GM21528 (cell line): ENCODE results near the gene MAFG.
"Not testable (repeated sequence)": the region's sequence is repeated elsewhere in the genome, so short reads cannot be mapped to it uniquely, and the experiment has no call there.

ENCODE experiments used
- ATAC-seq: cut with Tn5 transposase; IDR thresholded peaks from one replicate; pipeline ENCODE4 v1.9.1; 2021; ENCODE audit warnings: mild to moderate bottlenecking, moderate library complexity; ENCODE audit not compliant: unreplicated experiment, low FRiP score

Gene MAFG

DNA sequence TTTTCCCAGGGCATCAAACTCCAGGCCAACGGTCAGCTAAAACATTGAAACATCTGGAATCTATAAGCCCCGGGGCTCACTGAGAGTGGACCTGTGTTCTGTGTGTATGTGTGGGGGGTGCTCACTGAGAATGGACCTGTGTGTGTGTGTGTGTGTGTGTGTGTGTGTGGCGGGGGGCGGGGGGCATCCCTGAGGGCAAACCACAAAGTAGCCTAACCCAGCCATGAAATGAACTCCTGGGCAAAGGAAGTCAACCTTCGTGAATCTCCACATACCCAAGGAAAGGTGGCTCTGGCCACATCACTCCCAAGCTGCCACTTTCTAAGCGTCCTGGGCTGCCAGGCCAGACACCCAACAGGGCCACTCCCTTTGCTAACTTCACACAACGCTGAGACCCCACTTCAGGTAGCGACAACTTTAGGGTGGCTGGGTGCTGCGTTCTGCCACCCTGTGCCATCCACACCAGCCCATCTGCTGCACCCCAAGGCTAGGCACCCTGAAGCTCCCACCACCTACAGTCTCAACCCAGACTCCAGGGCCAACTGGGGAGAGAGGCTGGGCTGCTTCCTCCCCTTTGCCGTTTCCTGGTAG is 1.6 kb downstream of the MAFG start:
- no peak for ATAC-seq

DNA sequence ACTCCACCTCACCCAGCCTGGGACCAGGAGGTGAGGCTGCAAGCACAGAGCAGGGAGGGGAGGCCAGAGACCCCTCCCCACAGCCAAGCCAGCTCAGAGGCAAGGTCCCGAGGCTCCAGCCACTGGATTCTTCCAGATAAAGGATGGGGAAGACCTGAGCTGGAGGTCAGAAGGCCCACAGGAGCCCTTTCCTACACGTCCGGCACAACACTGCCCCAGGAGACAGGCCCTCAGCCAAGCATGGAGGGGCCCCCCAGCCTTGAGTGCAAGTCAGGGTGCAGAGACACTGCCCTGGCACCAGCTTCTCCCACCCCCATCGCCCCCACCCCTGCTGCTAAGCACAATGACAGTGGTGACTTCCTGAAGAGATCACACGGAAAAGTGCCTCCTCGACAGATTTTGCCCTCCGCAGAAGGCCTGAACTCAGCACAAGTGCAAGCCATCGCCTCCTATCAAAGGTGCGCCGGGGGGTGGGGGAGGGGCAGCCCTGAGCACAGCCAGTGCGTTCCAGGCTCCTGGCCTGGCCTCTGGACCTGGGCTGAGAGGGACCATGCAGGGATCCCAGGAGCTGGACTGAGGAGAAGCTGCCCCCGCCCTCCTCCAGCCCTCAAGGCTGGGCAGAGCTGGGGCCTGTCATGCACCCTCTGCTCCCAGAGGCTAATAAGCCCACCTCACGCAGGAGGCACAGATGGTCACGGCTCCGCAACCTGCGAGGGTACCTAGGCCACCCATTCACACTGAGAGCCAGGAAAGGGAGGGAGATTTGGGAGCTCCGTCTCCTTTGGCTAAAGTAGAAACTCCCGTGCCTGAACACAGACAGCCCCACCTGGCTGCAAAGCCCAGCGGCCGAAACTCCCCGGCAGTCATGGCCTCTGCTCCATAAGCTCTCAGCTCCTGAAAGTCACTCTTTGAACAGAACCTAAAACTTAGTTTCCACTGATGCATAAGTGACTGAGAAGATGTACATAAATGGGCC is 2.7 kb downstream of the MAFG start:
- ATAC-seq = no peak

DNA sequence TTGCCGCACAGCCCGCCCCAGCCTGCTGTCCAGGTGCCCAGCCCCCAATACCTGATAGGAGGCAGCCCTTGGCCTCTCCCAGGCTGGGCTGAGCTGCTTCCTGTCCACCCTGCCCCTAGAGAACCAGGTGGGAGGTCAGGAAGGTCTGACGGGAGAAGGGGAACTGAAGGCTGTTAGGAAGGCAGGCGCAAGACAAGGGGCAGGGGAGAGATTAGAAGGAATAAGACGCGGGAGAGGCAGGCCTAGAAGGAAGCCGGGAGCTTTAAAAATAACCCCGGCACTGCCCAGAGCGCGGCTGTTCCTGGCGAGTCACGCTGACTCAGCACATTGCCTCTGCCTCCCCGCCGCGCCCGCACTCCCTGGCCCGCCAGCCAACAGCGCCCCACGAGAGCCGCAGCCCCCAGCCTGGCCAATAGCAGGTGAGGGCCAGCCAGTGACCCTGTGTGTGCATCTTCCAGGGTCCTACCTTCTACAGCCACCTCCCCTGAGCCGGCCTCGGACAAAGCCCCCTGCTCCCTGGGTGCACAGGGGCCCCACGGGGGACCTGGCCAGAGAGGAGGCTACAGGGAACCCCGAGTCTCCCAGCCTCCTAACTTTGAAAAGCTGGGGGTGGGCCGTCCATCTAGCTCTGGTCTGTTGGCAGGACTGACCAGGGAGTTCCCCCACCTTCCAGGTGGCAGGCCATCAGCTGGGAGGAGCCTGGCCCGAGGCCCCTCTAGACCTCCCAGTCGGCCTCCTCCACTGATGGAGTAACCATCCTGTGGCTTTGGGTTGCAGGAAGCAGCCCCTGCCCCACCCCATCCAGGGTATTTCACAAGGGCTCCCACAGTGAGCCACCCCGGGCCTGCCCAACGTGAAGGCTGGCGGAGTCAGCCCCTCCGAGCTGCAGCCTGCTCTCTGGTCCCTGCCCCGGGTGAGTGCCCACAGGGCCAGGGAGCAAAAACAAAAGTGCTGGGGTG is 4.0 kb downstream of the MAFG start:
- no peak for ATAC-seq

DNA sequence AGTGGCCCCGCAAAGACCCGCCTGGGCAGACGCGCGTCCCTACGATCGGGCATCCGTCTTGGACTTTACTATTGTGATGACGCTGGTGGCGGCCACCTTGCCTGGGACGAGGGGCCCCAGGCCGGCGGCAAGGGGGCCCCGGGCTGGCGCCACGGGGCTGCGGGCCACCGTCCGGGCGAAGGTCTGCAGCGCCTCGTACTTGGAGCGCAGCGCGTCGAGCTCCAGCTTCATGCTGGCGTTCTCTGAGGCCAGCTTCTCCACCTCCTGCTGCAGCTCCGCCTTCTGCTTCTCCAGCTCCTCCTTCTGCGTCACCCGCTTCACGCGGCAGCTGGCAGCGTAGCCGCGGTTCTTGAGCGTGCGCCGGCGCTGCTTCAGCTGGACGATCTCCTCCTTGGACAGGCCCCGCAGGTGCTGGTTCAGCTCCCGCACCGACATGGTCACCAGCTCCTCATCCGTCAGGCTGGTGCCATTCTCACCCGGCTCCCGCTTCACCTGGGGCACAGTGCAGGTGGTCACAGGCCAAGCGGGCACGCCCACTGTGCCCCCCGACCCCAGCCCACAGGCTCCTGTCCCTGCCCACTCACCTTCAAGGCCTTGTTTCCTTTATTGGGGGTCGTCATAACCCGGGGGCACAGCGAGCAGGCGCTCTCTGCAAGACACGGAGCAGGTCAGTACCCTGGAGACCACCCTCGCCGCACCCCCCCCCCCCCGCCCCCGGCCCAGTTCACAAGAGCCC is 4.8 kb downstream of the MAFG start:
- ATAC-seq = no peak

DNA sequence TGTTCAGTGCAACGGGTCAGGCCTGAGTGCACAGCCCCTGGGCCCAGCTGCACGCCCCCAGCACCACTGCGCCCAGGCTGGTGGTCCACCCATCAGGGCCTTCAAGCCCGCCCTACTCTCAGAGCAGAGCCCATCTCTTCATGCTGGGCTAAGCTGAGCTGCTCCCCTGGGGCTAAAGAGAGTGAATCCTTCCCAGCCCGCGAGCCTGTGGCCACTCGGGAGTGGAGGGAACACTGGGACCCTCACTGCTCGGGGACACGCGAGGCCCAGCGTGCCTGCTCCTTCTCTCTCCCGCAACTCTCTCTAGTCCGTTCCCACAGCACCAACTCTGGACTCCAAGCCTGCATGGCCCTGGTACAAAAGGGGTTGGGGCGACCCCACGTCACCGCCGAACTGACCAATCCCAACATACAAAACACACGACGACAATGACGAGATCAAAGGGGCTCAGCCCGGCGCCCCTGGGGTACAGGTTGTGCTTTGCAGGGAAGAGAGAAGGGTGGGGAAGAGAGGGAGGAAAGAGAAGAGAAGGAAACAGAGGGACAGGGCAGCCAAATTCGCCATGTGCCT is 5.5 kb downstream of the MAFG start:
- no peak for ATAC-seq

DNA sequence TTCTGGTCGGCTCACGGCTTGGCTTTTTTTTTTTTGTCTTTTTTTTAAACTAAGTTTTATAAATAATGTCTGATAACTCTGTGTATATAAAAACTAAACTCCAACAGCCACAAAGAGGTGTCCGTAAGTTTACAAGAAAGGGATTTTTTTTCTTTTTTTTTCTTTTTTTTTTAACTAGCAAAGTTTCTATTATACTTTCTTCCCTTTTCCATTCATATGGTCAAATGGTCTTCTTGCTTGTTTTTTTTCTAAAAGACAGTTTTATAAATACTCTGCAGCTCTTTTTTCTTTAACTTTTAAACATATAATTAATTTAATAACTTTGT is 6.0 kb downstream of the MAFG start:
- no peak for ATAC-seq

DNA sequence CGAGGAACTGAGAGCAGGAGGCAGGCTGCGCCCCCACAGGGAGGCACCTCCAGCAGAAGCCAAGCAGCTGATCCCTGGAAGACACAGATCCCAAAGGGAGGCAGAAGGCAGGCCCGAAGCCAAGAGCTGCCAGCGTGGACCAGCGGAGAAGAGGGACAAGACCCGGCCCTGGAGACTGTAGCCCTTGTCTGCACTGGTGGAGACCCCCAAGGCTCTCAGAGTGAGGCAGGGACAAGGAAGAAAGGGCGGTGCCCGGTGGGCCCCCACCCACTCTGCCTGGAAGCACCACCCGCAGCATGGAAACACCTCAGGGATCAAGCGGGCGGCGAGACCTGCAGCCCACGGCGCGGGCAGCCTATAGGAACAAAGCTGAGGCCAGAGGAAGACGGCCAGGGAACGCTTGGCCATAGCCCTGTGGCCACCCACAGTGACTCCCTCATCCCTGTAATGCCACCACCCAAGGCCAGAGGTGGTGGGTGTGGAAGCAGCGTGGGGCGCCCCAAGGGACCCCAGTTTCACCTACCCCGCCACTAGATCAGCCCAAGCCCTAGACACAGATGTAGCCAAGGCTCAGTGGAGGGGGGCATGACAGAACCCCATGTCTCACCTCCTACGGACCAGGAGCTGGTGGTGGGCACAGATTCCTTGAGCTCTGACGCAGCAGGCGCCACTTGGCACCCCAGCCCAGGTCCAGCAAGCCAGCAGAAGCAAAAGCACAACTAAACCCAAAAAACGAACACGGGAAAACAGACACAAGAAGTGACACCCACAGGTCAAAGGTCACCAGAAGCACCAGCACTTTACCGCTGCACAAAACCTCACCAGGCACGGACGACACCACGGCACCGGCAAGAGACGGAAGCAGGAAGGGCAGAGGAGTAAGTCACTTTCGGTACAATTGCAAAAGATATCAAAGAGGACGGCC is 6.7 kb downstream of the MAFG start:
- no peak for ATAC-seq

DNA sequence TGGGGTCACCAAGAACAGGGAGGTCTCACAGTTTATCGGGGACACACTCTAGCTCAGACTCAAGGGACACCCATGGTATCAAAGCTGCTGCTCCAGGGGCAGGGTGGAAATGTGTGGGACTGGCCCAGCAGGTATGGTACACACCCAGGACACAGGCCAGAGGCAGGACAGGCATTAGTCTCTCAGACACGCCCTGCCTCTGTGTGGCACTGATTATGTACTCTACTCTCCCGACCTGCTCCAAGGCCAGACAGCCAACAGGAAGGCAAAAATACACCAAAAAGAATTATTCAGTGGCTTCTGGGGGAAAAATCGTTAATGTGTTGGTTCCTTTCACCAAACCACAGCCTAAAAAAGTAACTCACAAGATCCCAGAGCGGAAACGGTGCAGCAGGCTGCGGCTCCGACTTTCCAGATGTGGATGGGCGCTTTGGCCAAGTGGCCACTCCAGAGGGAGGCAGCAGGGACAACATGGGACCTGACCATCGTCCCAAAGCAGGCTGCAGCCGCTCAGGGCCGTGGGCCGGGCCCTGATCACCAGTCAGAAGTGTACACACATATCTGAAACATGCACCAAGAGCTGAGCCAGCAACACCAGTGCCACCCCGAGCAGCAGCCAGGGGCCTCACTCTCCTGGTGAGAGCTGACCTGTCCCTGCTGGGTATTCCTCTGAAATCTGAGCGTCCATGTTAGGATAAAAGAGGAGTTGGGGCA is 8.5 kb downstream of the MAFG start:
- ATAC-seq = no peak

DNA sequence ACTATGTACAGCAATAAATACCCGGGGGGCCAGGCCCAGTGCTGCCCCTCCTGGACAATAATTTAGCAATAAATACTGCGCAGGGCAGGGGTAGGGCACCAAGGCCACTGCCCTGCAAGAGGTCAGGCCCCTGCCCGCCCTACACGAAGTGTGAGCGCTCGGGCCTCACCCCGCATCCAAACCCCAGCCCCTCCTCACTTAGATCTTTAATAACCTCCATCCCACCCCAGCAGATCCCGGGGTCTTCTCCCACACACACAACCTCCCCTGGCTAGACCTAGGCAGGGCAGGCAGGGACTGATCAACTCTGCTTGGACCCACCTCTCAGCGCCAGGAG is 9.2 kb downstream of the MAFG start:
- not testable (repeated sequence) for ATAC-seq

DNA sequence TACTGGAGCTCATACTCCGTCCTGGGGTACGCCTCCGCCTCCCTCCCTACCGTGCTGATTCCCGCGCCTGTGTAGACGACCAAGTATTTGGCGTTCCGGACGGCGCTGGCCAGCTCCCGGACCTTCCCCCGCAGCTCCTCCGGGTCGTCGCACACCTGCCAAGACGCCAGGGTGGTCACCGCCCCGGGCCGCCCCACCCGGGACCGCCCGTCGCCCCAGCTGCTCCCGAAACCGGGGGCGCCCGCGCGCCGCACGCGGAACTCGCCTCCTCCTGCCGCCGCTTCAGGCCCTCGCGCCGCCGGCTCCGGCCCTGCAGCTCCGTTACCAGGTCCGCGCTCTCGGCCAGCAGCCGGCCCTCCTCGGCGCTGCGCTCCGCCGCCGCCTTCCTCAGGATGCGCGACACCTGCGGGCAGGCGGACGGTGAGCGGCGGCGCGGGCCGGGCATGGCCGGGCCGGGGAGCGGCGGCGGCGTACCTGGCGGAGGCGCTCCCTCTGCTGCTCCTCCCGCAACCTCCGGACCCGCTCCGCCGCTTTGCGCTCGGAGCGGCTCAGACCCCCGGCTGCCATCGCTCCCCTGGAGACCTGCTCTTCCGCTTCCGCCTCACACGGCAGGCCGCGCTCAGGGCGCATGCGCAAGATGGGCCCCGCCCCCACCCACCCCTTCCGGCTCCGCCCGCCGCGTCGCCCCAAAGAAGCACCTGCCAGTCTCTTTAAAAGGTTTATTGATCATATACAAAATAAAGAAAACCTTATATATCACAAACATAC is 9.8 kb downstream of the MAFG start, which contains the start of gene SIRT7:
Gene SIRT7, minus strand, starts transcription at position 612 of the 768 bp plus-strand sequence. Its CDS starts 45 bp downstream, at position 567.
- ATAC-seq = no peak

DNA sequence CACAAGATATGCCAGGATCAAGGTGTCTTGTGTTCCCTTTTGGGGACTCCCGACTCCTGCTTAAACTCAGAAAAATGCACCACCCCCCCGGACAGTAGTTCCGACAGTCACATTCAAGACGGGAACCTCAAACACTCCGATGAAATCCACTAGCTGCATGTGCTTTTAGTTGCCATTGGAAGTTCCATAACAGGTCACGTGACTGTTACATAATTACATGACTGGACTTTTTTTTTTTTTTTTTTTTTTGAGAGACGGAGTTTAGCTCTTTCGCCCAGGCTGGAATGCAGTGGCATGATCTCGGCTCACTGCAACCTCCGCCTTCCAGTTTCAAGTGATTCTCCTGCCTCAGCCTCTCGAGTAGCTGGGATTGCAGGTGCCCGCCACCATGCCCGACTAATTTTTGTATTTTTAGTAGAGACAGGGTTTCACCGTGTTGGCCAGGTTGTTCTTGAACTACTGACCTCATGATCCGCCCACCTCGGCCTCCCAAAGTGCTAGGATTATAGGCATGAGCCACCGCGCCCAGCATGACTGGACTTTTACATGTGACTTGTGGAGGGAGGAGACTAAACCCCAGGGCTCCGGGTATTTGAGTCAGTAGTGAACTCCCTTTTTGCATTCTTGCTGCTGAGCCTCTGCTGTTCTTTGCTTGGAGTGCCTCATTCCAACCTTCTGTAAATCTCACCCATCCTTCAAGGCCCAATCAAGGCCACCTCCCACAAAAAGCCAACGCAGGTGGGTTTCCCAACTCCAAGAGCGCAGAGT is 11.1 kb downstream of the MAFG start:
- no peak for ATAC-seq

DNA sequence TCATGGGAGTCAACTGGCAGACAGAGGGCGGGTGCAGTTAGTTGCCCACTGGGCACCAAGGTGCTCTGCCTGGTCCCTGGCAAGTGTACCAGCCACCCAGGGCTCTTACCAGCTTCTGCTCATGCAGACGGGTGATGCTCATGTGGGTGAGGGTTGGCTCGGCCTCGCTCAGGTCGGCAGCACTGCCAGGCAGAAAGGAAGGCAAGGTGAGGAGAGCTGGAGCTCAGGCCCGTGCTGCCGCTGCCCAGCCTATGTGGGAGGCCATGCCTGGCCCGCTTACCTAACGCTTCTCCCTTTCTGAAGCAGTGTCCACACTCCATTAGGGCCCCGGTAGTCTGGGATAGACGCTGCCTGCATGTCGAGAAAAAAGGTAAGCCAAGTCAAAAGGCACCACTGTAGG is 12.2 kb downstream of the MAFG start:
- ATAC-seq = no peak

DNA sequence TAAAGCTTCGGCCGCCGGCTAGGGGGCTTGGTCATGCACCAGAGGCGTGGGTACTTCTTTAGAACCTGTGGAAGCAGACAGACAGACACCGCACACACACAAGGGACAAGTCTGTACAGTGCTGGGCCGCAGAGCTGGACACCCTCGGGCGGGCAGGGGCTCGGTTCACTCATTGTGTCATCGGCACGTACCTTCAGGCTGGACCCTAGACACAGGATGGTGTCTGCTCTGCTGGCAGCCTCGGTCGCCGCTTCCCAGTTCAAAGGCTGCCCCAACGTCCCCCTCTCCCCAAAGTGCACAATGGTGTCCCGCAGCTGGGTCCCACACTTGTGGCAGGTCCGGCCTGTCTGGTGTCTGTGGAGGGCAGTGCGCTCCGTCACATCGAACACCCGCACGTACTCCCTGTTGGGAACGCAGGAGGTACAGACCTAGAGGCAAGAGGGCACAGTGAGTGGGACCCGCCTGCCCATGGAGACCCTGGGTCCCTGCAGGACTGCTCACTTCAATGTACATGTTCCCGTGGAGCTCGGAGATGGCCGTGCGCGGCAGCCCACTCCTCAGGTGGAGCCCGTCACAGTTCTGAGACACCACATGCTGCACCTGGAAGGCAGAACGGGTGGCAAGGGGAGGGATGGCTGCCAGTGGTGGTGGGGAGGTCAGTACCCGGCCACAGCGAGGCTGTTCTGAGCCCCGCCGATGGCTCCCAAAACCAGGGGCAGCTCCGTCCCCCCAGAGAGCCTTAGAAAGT is 13.3 kb downstream of the MAFG start:
- ATAC-seq = no peak

DNA sequence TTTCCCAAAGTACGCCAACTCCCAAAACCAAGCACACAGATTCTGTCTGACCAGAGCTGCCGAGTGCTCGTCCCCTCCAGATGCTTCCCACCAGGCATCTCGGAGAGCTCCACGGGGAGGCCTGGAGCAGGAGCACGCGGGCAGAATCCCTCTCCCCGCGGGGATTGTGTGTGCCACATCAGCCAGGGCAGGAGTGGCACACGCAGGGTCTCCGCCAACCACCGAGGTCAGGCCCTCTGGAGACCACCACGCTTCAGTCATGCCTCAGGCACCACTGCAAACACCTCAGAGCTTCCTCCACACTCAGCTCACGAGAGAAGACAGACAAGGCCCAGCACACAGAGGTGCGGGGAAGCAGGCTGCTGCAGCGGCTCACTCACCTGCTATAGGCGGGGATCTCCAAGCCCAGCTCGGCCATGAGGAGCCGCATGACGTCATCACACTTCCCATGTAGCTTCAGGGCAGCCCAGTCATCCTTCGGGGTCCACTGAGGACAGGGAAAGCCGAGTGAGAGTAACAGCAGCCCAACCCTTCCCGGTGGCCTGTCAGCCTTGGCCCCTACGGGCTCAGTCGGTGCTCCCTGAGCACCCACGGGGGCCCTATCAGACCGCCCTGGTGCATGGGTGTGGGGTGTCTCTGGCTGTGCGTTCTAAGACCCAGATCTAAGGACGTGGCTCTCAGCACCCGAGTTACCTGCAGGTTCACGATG is 14.0 kb downstream of the MAFG start:
- no peak for ATAC-seq

DNA sequence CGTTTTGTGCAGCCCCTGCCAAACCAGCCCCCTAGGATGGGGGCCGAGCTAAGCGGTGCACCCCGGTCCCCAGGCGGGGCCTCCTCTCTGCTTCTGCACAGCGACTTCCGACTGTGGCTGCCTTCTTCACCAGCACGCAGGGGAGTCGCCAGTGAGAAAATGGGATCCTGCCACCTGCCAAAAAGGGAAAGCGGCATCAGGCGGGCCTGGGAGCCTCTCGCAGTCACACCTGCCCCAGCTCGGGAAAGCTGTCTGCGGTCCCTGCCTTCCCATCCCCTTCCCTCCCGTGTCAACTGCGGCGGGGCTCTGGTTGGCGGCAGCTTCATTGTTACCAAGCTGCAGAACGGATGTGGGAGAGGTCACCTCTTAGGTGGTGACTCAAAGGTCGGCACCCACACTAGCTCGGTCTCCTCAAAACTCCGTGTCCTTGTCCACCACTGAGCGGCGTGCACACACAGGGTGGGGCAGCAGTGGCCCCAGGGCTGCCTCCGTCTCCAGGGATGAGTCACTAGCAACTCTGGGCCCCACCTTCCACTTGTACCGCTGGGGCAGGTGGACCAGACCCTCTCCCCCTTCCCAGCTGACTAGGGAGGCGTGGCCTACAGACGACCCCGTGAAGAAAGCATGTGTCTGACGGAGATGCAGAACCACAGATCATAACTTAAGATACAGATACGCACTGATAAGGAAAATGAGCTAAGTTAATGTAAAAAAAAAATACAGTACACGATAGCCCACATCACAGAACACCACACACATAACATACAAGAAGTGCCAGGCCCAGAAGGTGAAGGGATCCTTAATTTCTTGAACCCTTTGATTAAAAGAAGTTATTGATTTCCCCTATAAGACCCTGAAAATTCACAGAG is 14.9 kb downstream of the MAFG start:
- no peak for ATAC-seq
